Thoracic aorta (tissue), 2 donors: ENCODE data around the gene NGDN. TPM values are rescaled to one million over a fixed set of nuclear protein-coding genes. Genes with fewer than 3 reads are reported as not detected.

Experiments
- ATAC-seq: fragments of 150-250 bp; one replicate; pipeline ENCODE4 v1.8.0; 2017; ENCODE audit warnings: low read depth; ENCODE audit not compliant: insufficient number of reproducible peaks, low FRiP score
- DNase-seq: peaks from one replicate; pipeline ENCODE4 v3.0.0-alpha.2; 2020; ENCODE audit warnings: low spot score
- H3K27ac ChIP-seq, 2 donors: fragments of 200-600 bp; sonication (generic); 1 replicate in 1 of 2; 2 replicates in 1 of 2; pipeline ENCODE4 v1.5.1; 2016; ENCODE audit warnings: mild to moderate bottlenecking in 2 of 2, moderate library complexity in 2 of 2
- H3K27me3 ChIP-seq: fragments of 200-600 bp; sonication (generic); replicated peaks from 2 replicates; pipeline ENCODE4 v1.6.0; 2016; ENCODE audit warnings: mild to moderate bottlenecking; ENCODE audit not compliant: insufficient read depth
- H3K36me3 ChIP-seq: fragments of 200-600 bp; sonication (generic); one replicate; pipeline ENCODE4 v1.5.1; 2016
- H3K4me1 ChIP-seq, 2 donors: fragments of 200-600 bp; sonication (generic); 1 replicate in 1 of 2; 2 replicates in 1 of 2; pipeline versions ENCODE4 v1.5.1 to v1.6.0; 2016; ENCODE audit warnings: low read depth in 2 of 2, mild to moderate bottlenecking in 1 of 2; ENCODE audit not compliant: control insufficient read depth in 1 of 2
- H3K4me3 ChIP-seq: fragments of 200-600 bp; sonication (generic); 2 replicates; pipeline ENCODE4 v1.5.1; 2016; ENCODE audit warnings: mild to moderate bottlenecking
- H3K9me3 ChIP-seq: fragments of 200-600 bp; sonication (generic); 2 replicates; pipeline ENCODE4 v1.5.1; 2016
- CTCF ChIP-seq: fragments of 200-600 bp; sonication (generic); IDR thresholded peaks from one replicate; pipeline ENCODE4 v1.5.1; 2019; ENCODE audit warnings: antibody characterized with exemption
- total RNA-seq, 2 donors: library from RNA; depleted of rRNA; stranded (reverse); fragments of >200 nt; gene quantifications; one replicate each; pipeline versions ENCODE4 v1.1.0 to v1.2.3, GENCODE V29; 2016

The NGDN gene
- total RNA-seq, 2 donors from 2014 or later: 29.1 to 46.3 TPM

GRCh38 chr14:23432946-23433345 lies 36.6 kb upstream of the NGDN start:
- no peaks in the 10 kb centered on the region for H3K9me3 ChIP-seq
- H3K4me3 ChIP-seq: no peak overlapping the region
- H3K4me1 ChIP-seq: no peaks in the 10 kb centered on the region
- no peaks in the 10 kb centered on the region for H3K27me3 ChIP-seq
- no peak for TF ChIP-seq CTCF
- ATAC-seq (no peak), DNase-seq (no peak)
- H3K27ac ChIP-seq: no peak overlapping the region
- no peaks in the 10 kb centered on the region for H3K36me3 ChIP-seq

- Histone ChIP-seq H3K27ac (no peak overlapping the region), H3K27me3 (no peaks in the 10 kb centered on the region), H3K4me3 (no peak overlapping the region), H3K4me1 (no peaks in the 10 kb centered on the region), H3K36me3 (no peaks in the 10 kb centered on the region), H3K9me3 (no peaks in the 10 kb centered on the region)
- no peak for ATAC-seq
- no peak for DNase-seq
- TF ChIP-seq CTCF: no peak
These were observed 36.0 kb upstream of the NGDN start for GRCh38 chr14:23433457-23433856.

- H3K36me3 ChIP-seq: no peaks in the 10 kb centered on the region
- no peaks in the 10 kb centered on the region for H3K4me1 ChIP-seq
- ATAC-seq: no peak
- H3K27ac ChIP-seq: no peak overlapping the region
- no peak for TF ChIP-seq CTCF
- no peak for DNase-seq
- no peaks in the 10 kb centered on the region for H3K27me3 ChIP-seq
- H3K4me3 ChIP-seq: no peak overlapping the region
- H3K9me3 ChIP-seq: no peaks in the 10 kb centered on the region
These were observed 34.8 kb upstream of the NGDN start for GRCh38 chr14:23434488-23435222.

- Histone ChIP-seq H3K27me3 (no peaks in the 10 kb centered on the region), H3K27ac (no peak within 1 kb of the TSS), H3K4me3 (no peak within 1 kb of the TSS), H3K4me1 (no peaks in the 10 kb centered on the region), H3K9me3 (no peaks in the 10 kb centered on the region), H3K36me3 (no peaks in the 10 kb centered on the region)
- TF ChIP-seq CTCF: no peak
- DNase-seq (no peak), ATAC-seq (no peak)
These were observed 33.8 kb upstream of the NGDN start, which contains the start of gene MYH7 for GRCh38 chr14:23435543-23436326. TSS of gene MYH7 (minus strand) at chr14:23435660. CDS start at chr14:23433732, 1,928 bp downstream.

- ATAC-seq: no peak
- no peaks in the 10 kb centered on the region for H3K27me3 ChIP-seq
- no peak for TF ChIP-seq CTCF
- no peaks in the 10 kb centered on the region for H3K36me3 ChIP-seq
- H3K4me1 ChIP-seq: no peaks in the 10 kb centered on the region
- H3K9me3 ChIP-seq: no peaks in the 10 kb centered on the region
- no peak overlapping the region for H3K27ac ChIP-seq
- no peak for DNase-seq
- no peak overlapping the region for H3K4me3 ChIP-seq
These were observed 33.0 kb upstream of the NGDN start for GRCh38 chr14:23436327-23437132.
